HG02571 (cell line): ENCODE results near the gene EFCAB6.
"Not testable (repeated sequence)": the region's sequence is repeated elsewhere in the genome, so short reads cannot be mapped to it uniquely, and the experiment has no call there.

ENCODE experiments used
- ATAC-seq: cut with Tn5 transposase; IDR thresholded peaks from one replicate; pipeline ENCODE4 v1.9.1; 2021; ENCODE audit warnings: mild to moderate bottlenecking, moderate library complexity; ENCODE audit not compliant: unreplicated experiment

Gene EFCAB6

GRCh38 chr22:43722444-43722843, 89.7 kb downstream of the EFCAB6 start:
- no peak for ATAC-seq

GRCh38 chr22:43720716-43721115, 91.4 kb downstream of the EFCAB6 start:
- no peak for ATAC-seq

- no peak for ATAC-seq
Observed at GRCh38 chr22:43714104-43714503, 98.0 kb downstream of the EFCAB6 start.

- no peak for ATAC-seq
Observed at GRCh38 chr22:43711681-43712080, 100.4 kb downstream of the EFCAB6 start.

GRCh38 chr22:43707648-43708047, 104.5 kb downstream of the EFCAB6 start:
- no peak for ATAC-seq

GRCh38 chr22:43706571-43707328, 105.4 kb downstream of the EFCAB6 start:
- no peak for ATAC-seq

- ATAC-seq = no peak
Observed at GRCh38 chr22:43706151-43706550, 106.0 kb downstream of the EFCAB6 start.

- ATAC-seq = no peak
Observed at GRCh38 chr22:43704051-43704450, 108.1 kb downstream of the EFCAB6 start.

- no peak for ATAC-seq
Observed at GRCh38 chr22:43698403-43698802, 113.7 kb downstream of the EFCAB6 start.

- ATAC-seq = no peak
Observed at GRCh38 chr22:43697894-43698293, 114.2 kb downstream of the EFCAB6 start.

GRCh38 chr22:43693249-43693648, 118.9 kb downstream of the EFCAB6 start:
- ATAC-seq = no peak

- no peak for ATAC-seq
Observed at GRCh38 chr22:43689356-43689755, 122.7 kb downstream of the EFCAB6 start.

- ATAC-seq = no peak
Observed at GRCh38 chr22:43682851-43683250, 129.3 kb downstream of the EFCAB6 start.

- ATAC-seq = no peak
Observed at GRCh38 chr22:43681731-43682360, 130.3 kb downstream of the EFCAB6 start.

- ATAC-seq = no peak
Observed at GRCh38 chr22:43670513-43670912, 141.6 kb downstream of the EFCAB6 start.

GRCh38 chr22:43669190-43669589, 142.9 kb downstream of the EFCAB6 start:
- no peak for ATAC-seq

- ATAC-seq = no peak
Observed at GRCh38 chr22:43667656-43668055, 144.4 kb downstream of the EFCAB6 start.

GRCh38 chr22:43666457-43666856, 145.6 kb downstream of the EFCAB6 start:
- no peak for ATAC-seq

GRCh38 chr22:43658823-43659222, 153.3 kb downstream of the EFCAB6 start:
- no peak for ATAC-seq

- ATAC-seq = not testable (repeated sequence)
Observed at GRCh38 chr22:43656581-43656980, 155.5 kb downstream of the EFCAB6 start.

- ATAC-seq = no peak
Observed at GRCh38 chr22:43654271-43654670, 157.8 kb downstream of the EFCAB6 start.

GRCh38 chr22:43652845-43653244, 159.3 kb downstream of the EFCAB6 start:
- no peak for ATAC-seq

- no peak for ATAC-seq
Observed at GRCh38 chr22:43643387-43643786, 168.7 kb downstream of the EFCAB6 start.
